ENCODE measurements around the gene COLEC11. TPM values are rescaled to one million over a fixed set of nuclear protein-coding genes. Genes with fewer than 3 reads are reported as not detected.

Gene COLEC11
- total and polyA plus RNA-seq, 12 donors = 16.8 to 155 (median 69.3) TPM

DNA sequence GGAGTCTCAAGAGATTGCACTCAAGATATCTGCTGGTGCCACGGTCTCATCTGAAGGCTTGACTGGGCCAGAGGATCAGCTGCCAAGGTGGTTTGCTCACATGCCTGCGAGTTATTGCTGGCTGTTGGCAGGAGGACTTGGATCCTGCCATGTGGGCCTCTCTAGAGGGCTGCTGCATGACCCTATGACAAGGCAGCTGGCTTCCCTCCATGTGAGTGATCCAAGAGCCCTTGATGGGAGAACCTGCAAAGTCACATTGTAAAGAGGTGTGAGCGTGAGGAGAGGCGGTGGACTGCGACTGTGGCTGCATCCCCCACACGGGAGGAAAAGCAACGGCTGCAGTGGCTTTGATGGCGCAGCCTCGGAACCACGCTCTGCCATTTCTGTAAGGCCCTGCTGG is 59.1 kb downstream of the COLEC11 start:
- Histone ChIP-seq H3K27ac (no peak overlapping the region), H3K9me3 (replicated peaks in 1 of 3) (no peaks in the 10 kb centered on the region), H3K4me3 (no peak overlapping the region), H3K4me1 (replicated peaks in 1 of 2) (peaks cover 11 to 37% of the 10 kb centered on the region in 2 donors), H3K27me3 (no peaks in the 10 kb centered on the region), H3K36me3 (replicated peaks in 1 of 2) (no peaks in the 10 kb centered on the region)
- intact Hi-C loops (cut with DNase I) = no loop called here
- DNase-seq = no peak
- WGBS, 4 donors = 87 to 98% (median 91%) methylated on average over 5 to 10 of the region's 10 CpGs
- TF ChIP-seq POLR2A (IDR thresholded peaks at IDR 0.05) = no peak
- TF ChIP-seq CTCF (IDR thresholded peaks at IDR 0.05) = no peak

GRCh38 chr2:3654531-3655225 is 59.8 kb downstream of the COLEC11 start:
- Histone ChIP-seq H3K4me1 (replicated peaks in 1 of 2) (peaks cover 17 to 44% of the 10 kb centered on the region in 2 donors), H3K36me3 (replicated peaks in 1 of 2) (no peaks in the 10 kb centered on the region), H3K27me3 (no peaks in the 10 kb centered on the region), H3K27ac (no peak overlapping the region), H3K4me3 (no peak overlapping the region), H3K9me3 (replicated peaks in 1 of 3) (no peaks in the 10 kb centered on the region)
- DNase-seq = no peak
- TF ChIP-seq POLR2A (IDR thresholded peaks at IDR 0.05) (no peak), CTCF (IDR thresholded peaks at IDR 0.05) (no peak)
- intact Hi-C loops (cut with DNase I) = no loop called here
- 82 to 90% (median 85%) methylated on average over 21 of the region's 21 CpGs for WGBS, 4 donors

DNA sequence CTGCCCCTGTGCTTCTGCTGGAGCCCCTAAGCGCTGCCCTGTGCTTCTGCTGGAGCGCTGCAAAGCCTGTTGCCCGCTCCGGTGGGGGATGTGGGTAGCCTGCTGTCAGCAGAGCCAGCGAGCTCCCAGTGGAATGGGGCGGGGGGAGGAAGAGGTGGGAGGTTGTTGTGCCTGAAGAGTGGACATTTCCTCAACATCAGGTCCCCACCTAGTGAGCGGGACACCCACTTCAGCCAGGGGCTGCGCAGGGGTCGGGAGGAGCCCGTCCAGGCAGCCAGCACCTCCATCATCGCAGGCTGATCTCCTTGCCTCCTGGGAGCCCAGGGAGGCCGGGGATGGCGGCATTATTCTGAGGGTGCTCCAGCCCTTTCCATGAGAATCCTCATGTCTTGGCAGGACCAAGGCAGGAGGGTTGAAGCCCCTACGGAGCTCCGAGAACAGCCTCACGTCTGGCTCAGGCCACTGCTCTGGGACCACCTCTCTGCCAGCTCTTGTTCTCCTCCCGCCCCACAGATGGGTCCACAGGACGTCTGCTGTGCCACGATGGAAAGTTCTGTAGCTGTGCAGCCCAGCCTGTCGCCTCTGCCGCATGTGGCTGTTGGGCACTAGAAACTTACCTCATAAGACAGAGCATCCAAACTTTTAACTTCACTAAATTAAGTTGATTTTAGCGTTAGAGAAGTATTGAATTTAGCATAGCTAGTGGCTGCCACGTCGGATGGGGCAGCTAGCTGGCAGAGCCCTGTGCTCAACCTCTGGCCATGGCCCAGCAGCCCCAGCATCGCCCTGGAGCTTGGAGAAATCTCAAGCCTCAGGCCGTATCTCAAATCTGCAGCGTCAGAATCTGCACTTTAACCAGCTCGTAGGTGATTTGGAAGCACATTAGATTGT is 61.2 kb downstream of the COLEC11 start:
- H3K4me3 ChIP-seq = no peak overlapping the region
- 75 to 86% (median 81%) methylated on average over 23 to 28 of the region's 28 CpGs for WGBS, 4 donors
- peak overlapping the region in 4 of 5 donors; percentile 71 to 85 (median 81) for H3K27ac ChIP-seq
- intact Hi-C loops (cut with DNase I) = no loop called here
- H3K36me3 ChIP-seq (replicated peaks in 1 of 2) = no peaks in the 10 kb centered on the region
- peak in 2 of 7 donors; percentile 32 to 34 for DNase-seq
- H3K9me3 ChIP-seq (replicated peaks in 1 of 3) = no peaks in the 10 kb centered on the region
- H3K27me3 ChIP-seq = no peaks in the 10 kb centered on the region
- TF ChIP-seq POLR2A (IDR thresholded peaks at IDR 0.05) (no peak), CTCF (IDR thresholded peaks at IDR 0.05) (no peak)
- H3K4me1 ChIP-seq (replicated peaks in 1 of 2) = peaks cover 19 to 44% of the 10 kb centered on the region in 2 donors

Data from adrenal gland (tissue), 12 donors.